Liver (tissue), 9 donors: ENCODE data around the gene DCC. TPM values are rescaled to one million over a fixed set of nuclear protein-coding genes. Genes with fewer than 3 reads are reported as not detected.

Source experiments
- DNase-seq: peaks from one replicate; pipeline ENCODE4 v3.0.0-alpha.2; 2017; ENCODE audit warnings: low spot score
- H3K27ac ChIP-seq, 2 donors: one replicate each; pipeline ENCODE4 v1.7.0; 2013; ENCODE audit warnings: inconsistent platforms in 2 of 2, low read length in 2 of 2, control low read depth in 1 of 2, low read depth in 1 of 2, mild to moderate bottlenecking in 1 of 2
- H3K27me3 ChIP-seq, 4 donors: one replicate each; pipeline versions ENCODE4 v1.6.1 to v1.7.0; 2013; ENCODE audit warnings: low read length in 3 of 4, inconsistent platforms in 1 of 4, mild to moderate bottlenecking in 1 of 4, moderate library complexity in 1 of 4; ENCODE audit not compliant: control insufficient read depth in 4 of 4, insufficient read depth in 4 of 4
- H3K36me3 ChIP-seq, 4 donors: one replicate each; pipeline versions ENCODE4 v1.6.1 to v1.7.0; 2013; ENCODE audit warnings: low read length in 3 of 4, mild to moderate bottlenecking in 3 of 4, low read depth in 1 of 4, moderate library complexity in 1 of 4; ENCODE audit not compliant: control insufficient read depth in 4 of 4, insufficient read depth in 3 of 4
- H3K4me1 ChIP-seq, 4 donors: one replicate each; pipeline versions ENCODE4 v1.6.1 to v1.7.0; 2013; ENCODE audit warnings: low read length in 3 of 4, mild to moderate bottlenecking in 3 of 4, moderate library complexity in 1 of 4; ENCODE audit not compliant: control insufficient read depth in 4 of 4, insufficient read depth in 4 of 4
- H3K4me3 ChIP-seq, 3 donors: one replicate each; pipeline versions ENCODE4 v1.6.1 to v1.7.0; 2013; ENCODE audit warnings: low read length in 3 of 3, control low read depth in 1 of 3, low read depth in 1 of 3, mild to moderate bottlenecking in 1 of 3
- H3K9ac ChIP-seq, 2 donors: one replicate each; pipeline ENCODE4 v1.7.0; 2013; ENCODE audit warnings: low read length in 2 of 2, mild to moderate bottlenecking in 2 of 2, moderate library complexity in 2 of 2, control low read depth in 1 of 2, low read depth in 1 of 2
- H3K9me3 ChIP-seq, 4 donors: one replicate each; pipeline versions ENCODE4 v1.6.1 to v1.7.0; 2013; ENCODE audit warnings: low read length in 3 of 4; ENCODE audit not compliant: control insufficient read depth in 4 of 4
- ATF3 ChIP-seq: IDR thresholded peaks from 2 replicates; pipeline ENCODE4 v1.6.1; 2016; ENCODE audit warnings: antibody characterized with exemption
- EGR1 ChIP-seq, 2 donors: IDR thresholded peaks; 2 replicates each; pipeline ENCODE4 v1.6.1; 2016 to 2018; ENCODE audit warnings: antibody characterized with exemption in 2 of 2, low read depth in 2 of 2
- FOXA1 ChIP-seq: IDR thresholded peaks from 2 replicates; pipeline ENCODE4 v1.6.1; 2016; ENCODE audit warnings: antibody characterized with exemption
- FOXA2 ChIP-seq: IDR thresholded peaks from 2 replicates; pipeline ENCODE4 v1.6.1; 2016; ENCODE audit warnings: antibody characterized with exemption
- GABPA ChIP-seq, 2 donors: IDR thresholded peaks in 1 of 2; conservative IDR thresholded peaks in 1 of 2; 2 replicates each; pipeline ENCODE4 v1.6.1; 2016; ENCODE audit warnings: antibody characterized with exemption in 2 of 2, mild to moderate bottlenecking in 1 of 2, moderate library complexity in 1 of 2
- HNF4A ChIP-seq, 2 donors: conservative IDR thresholded peaks; 2 replicates each; pipeline ENCODE4 v1.6.1; 2016; ENCODE audit warnings: antibody characterized with exemption in 2 of 2, mild to moderate bottlenecking in 2 of 2
- HNF4G ChIP-seq: IDR thresholded peaks from 2 replicates; pipeline ENCODE4 v1.6.1; 2016; ENCODE audit warnings: antibody characterized with exemption
- JUND ChIP-seq, 2 donors: IDR thresholded peaks; 2 replicates each; pipeline ENCODE4 v1.6.1; 2016; ENCODE audit warnings: antibody characterized with exemption in 2 of 2
- MAX ChIP-seq: IDR thresholded peaks from 2 replicates; pipeline ENCODE4 v1.6.1; 2016; ENCODE audit warnings: antibody characterized with exemption
- NR2F2 ChIP-seq: IDR thresholded peaks from 2 replicates; pipeline ENCODE4 v1.6.1; 2016; ENCODE audit warnings: antibody characterized with exemption
- RAD21 ChIP-seq, 2 donors: IDR thresholded peaks; 2 replicates each; pipeline ENCODE4 v1.6.1; 2016; ENCODE audit warnings: antibody characterized with exemption in 2 of 2, mild to moderate bottlenecking in 2 of 2
- REST ChIP-seq: IDR thresholded peaks from 2 replicates; pipeline ENCODE4 v1.6.1; 2016; ENCODE audit warnings: antibody characterized with exemption, mild to moderate bottlenecking
- RXRA ChIP-seq, 2 donors: IDR thresholded peaks; 2 replicates each; pipeline ENCODE4 v1.6.1; 2017 to 2018; ENCODE audit warnings: antibody characterized with exemption in 2 of 2, mild to moderate bottlenecking in 1 of 2
- SP1 ChIP-seq: IDR thresholded peaks from 2 replicates; pipeline ENCODE4 v1.6.1; 2018; ENCODE audit warnings: antibody characterized with exemption, mild to moderate bottlenecking
- TAF1 ChIP-seq: conservative IDR thresholded peaks from 2 replicates; pipeline ENCODE4 v1.6.1; 2016; ENCODE audit warnings: antibody characterized with exemption, mild to moderate bottlenecking
- YY1 ChIP-seq: IDR thresholded peaks from 2 replicates; pipeline ENCODE4 v1.6.1; 2016; ENCODE audit warnings: antibody characterized with exemption, mild to moderate bottlenecking
- ZBTB33 ChIP-seq: IDR thresholded peaks from 2 replicates; pipeline ENCODE4 v1.6.1; 2016; ENCODE audit warnings: antibody characterized with exemption
- WGBS: extraction: QIAGEN DNeasy Blood & Tissue Kit; methylation state at CpG from one replicate; pipeline ENCODE4 v1.1.7; 2013; 5-methylcytosine and 5-hydroxymethylcytosine counted together
- polyA plus RNA-seq, 2 donors: library from polyadenylated mRNA; stranded (reverse) in 1 of 2; unstranded in 1 of 2; fragments of 200-250 nt in 1 of 2; fragments of >200 nt in 1 of 2; fragmentation: Nextera tagmentation in 1 of 2; extraction: Ambion mirVana in 1 of 2; gene quantifications; one replicate each; pipeline versions ENCODE4 v1.2.1 to v1.2.3, GENCODE V29; 2013 to 2015
- total RNA-seq, 2 donors: library from RNA; depleted of rRNA; stranded (reverse); fragments of >200 nt; gene quantifications; one replicate each; pipeline ENCODE4 v1.2.3, GENCODE V29; 2014
- donor health status: healthy.
- donor health status: healthy.
- donor health status: healthy.
- donor health status: healthy.
- donor health status: healthy.

Gene DCC
- total and polyA plus RNA-seq, 4 donors: under 0.01 to 0.03 TPM; not detected in 2

GRCh38 chr18:53521068-53521467, 1181.1 kb downstream of the DCC start:
- WGBS: 75% methylated on average over 7 of the region's 7 CpGs
- Histone ChIP-seq H3K9me3 (no peaks in the 10 kb centered on the region), H3K27ac (no peak overlapping the region), H3K27me3 (no peaks in the 10 kb centered on the region), H3K4me3 (no peak overlapping the region), H3K4me1 (no peaks in the 10 kb centered on the region), H3K36me3 (no peaks in the 10 kb centered on the region), H3K9ac (no peak overlapping the region)
- no peak for DNase-seq
- TF ChIP-seq MAX: no peak
- no peak for TF ChIP-seq REST
- TF ChIP-seq GABPA (IDR thresholded peaks at IDR 0.05 in 1 of 2, conservative IDR thresholded peaks at IDR 0.05 in 1 of 2): no peak
- no peak for TF ChIP-seq NR2F2
- no peak for TF ChIP-seq FOXA1
- no peak for TF ChIP-seq YY1
- TF ChIP-seq RXRA (IDR thresholded peaks at IDR 0.05): no peak
- no peak for TF ChIP-seq ZBTB33
- no peak for TF ChIP-seq TAF1
- TF ChIP-seq HNF4A (conservative IDR thresholded peaks at IDR 0.05): no peak
- no peak for TF ChIP-seq EGR1 (IDR thresholded peaks at IDR 0.05; ENCODE audit: low read depth in 2 of 2)
- TF ChIP-seq JUND (IDR thresholded peaks at IDR 0.05): no peak

GRCh38 chr18:53526101-53526870, 1186.3 kb downstream of the DCC start:
- no peak for DNase-seq
- Histone ChIP-seq H3K4me3 (no peak overlapping the region), H3K4me1 (no peaks in the 10 kb centered on the region), H3K27me3 (no peaks in the 10 kb centered on the region), H3K9ac (no peak overlapping the region), H3K36me3 (no peaks in the 10 kb centered on the region), H3K27ac (no peak overlapping the region), H3K9me3 (no peaks in the 10 kb centered on the region)
- no peak for TF ChIP-seq FOXA1
- TF ChIP-seq HNF4G: no peak
- no peak for TF ChIP-seq REST
- TF ChIP-seq ATF3: no peak
- no peak for TF ChIP-seq EGR1 (IDR thresholded peaks at IDR 0.05; ENCODE audit: low read depth in 2 of 2)
- TF ChIP-seq MAX: no peak
- TF ChIP-seq SP1: no peak
- no peak for TF ChIP-seq NR2F2
- no peak for TF ChIP-seq RXRA (IDR thresholded peaks at IDR 0.05)
- TF ChIP-seq YY1: no peak
- TF ChIP-seq FOXA2: no peak
- no peak for TF ChIP-seq HNF4A (conservative IDR thresholded peaks at IDR 0.05)
- no peak for TF ChIP-seq TAF1
- no peak for TF ChIP-seq GABPA (IDR thresholded peaks at IDR 0.05 in 1 of 2, conservative IDR thresholded peaks at IDR 0.05 in 1 of 2)
- TF ChIP-seq RAD21 (IDR thresholded peaks at IDR 0.05): no peak
- TF ChIP-seq ZBTB33: no peak
- TF ChIP-seq JUND (IDR thresholded peaks at IDR 0.05): no peak
- WGBS: 56% methylated on average over 4 of the region's 4 CpGs
